Measurements from ENCODE around the gene SUSD1.

The SUSD1 gene

GRCh38 chr9:112042244-112042638 lies 132.9 kb downstream of the SUSD1 start:
- no peak for TF ChIP-seq EGR1 (IDR thresholded peaks at IDR 0.05)
- TF ChIP-seq ZBTB7A (IDR thresholded peaks at IDR 0.05; ENCODE audit: low read depth): no peak
- TF ChIP-seq YY1 (IDR thresholded peaks at IDR 0.05; ENCODE audit: low read depth): no peak
- no peak for TF ChIP-seq TCF12 (IDR thresholded peaks at IDR 0.05; ENCODE audit: low read depth)
- no peak for TF ChIP-seq FOXM1 (IDR thresholded peaks at IDR 0.05; ENCODE audit: borderline replicate concordance, low read depth)
- TF ChIP-seq CEBPB (IDR thresholded peaks at IDR 0.05): no peak
- no peak for TF ChIP-seq RAD21 (IDR thresholded peaks at IDR 0.05; ENCODE audit: low read depth)
- no peak for TF ChIP-seq CREB1 (IDR thresholded peaks at IDR 0.05; ENCODE audit: low read depth)

- TF ChIP-seq EGR1 (IDR thresholded peaks at IDR 0.05) (peak; percentile 79), CEBPB (IDR thresholded peaks at IDR 0.05) (peak; percentile 59; the same call in 1 of the 2 replicates), TCF12 (IDR thresholded peaks at IDR 0.05; ENCODE audit: low read depth) (peak; percentile 100), EP300 (IDR thresholded peaks at IDR 0.05; ENCODE audit: borderline replicate concordance) (peak; percentile 100), CREB1 (IDR thresholded peaks at IDR 0.05; ENCODE audit: low read depth) (peak; percentile 56; the same call in 1 of the 2 replicates), TEAD4 (IDR thresholded peaks at IDR 0.05) (peak; percentile 100), MAX (IDR thresholded peaks at IDR 0.05) (peak; percentile 73; the same call in 1 of the 2 replicates), ZBTB7A (IDR thresholded peaks at IDR 0.05; ENCODE audit: low read depth) (no peak), RAD21 (IDR thresholded peaks at IDR 0.05; ENCODE audit: low read depth) (no peak; the same call in none of the 2 replicates), YY1 (IDR thresholded peaks at IDR 0.05; ENCODE audit: low read depth) (peak; percentile 63), USF1 (IDR thresholded peaks at IDR 0.05) (no peak), NFIC (IDR thresholded peaks at IDR 0.05) (peak; percentile 96), TAF1 (IDR thresholded peaks at IDR 0.05; ENCODE audit: low read depth) (no peak), FOXM1 (IDR thresholded peaks at IDR 0.05; ENCODE audit: borderline replicate concordance, low read depth) (peak; percentile 98), REST (IDR thresholded peaks at IDR 0.05; ENCODE audit: low read depth) (no peak)
These were observed 133.4 kb downstream of the SUSD1 start for GRCh38 chr9:112041536-112042243.

- TF ChIP-seq NFIC (IDR thresholded peaks at IDR 0.05) (no peak), REST (IDR thresholded peaks at IDR 0.05; ENCODE audit: low read depth) (no peak), TAF1 (IDR thresholded peaks at IDR 0.05; ENCODE audit: low read depth) (no peak), RAD21 (IDR thresholded peaks at IDR 0.05; ENCODE audit: low read depth) (no peak)
These were observed 133.9 kb downstream of the SUSD1 start for GRCh38 chr9:112041199-112041535.

- TF ChIP-seq EGR1 (IDR thresholded peaks at IDR 0.05) (no peak), TAF1 (IDR thresholded peaks at IDR 0.05; ENCODE audit: low read depth) (no peak), YY1 (IDR thresholded peaks at IDR 0.05; ENCODE audit: low read depth) (no peak), ZBTB7A (IDR thresholded peaks at IDR 0.05; ENCODE audit: low read depth) (no peak), MAX (IDR thresholded peaks at IDR 0.05) (no peak), USF1 (IDR thresholded peaks at IDR 0.05) (no peak), NFIC (IDR thresholded peaks at IDR 0.05) (no peak), CREB1 (IDR thresholded peaks at IDR 0.05; ENCODE audit: low read depth) (no peak)
These were observed 137.1 kb downstream of the SUSD1 start for GRCh38 chr9:112038017-112038408.

GRCh38 chr9:112037281-112038016 lies 137.6 kb downstream of the SUSD1 start:
- peak; percentile 79 for TF ChIP-seq EP300 (IDR thresholded peaks at IDR 0.05; ENCODE audit: borderline replicate concordance)
- peak; percentile 52; the same call in 1 of the 2 replicates for TF ChIP-seq TCF12 (IDR thresholded peaks at IDR 0.05; ENCODE audit: low read depth)
- no peak for TF ChIP-seq MAX (IDR thresholded peaks at IDR 0.05)
- no peak for TF ChIP-seq TAF1 (IDR thresholded peaks at IDR 0.05; ENCODE audit: low read depth)
- TF ChIP-seq REST (IDR thresholded peaks at IDR 0.05; ENCODE audit: low read depth): no peak
- TF ChIP-seq EGR1 (IDR thresholded peaks at IDR 0.05): no peak
- no peak for TF ChIP-seq RAD21 (IDR thresholded peaks at IDR 0.05; ENCODE audit: low read depth)
- TF ChIP-seq FOXM1 (IDR thresholded peaks at IDR 0.05; ENCODE audit: borderline replicate concordance, low read depth): peak; percentile 71; the same call in 1 of the 2 replicates
- TF ChIP-seq ZBTB7A (IDR thresholded peaks at IDR 0.05; ENCODE audit: low read depth): no peak
- TF ChIP-seq NFIC (IDR thresholded peaks at IDR 0.05): peak; percentile 32
- no peak for TF ChIP-seq YY1 (IDR thresholded peaks at IDR 0.05; ENCODE audit: low read depth)
- TF ChIP-seq USF1 (IDR thresholded peaks at IDR 0.05): no peak
- TF ChIP-seq CEBPB (IDR thresholded peaks at IDR 0.05): no peak
- TF ChIP-seq TEAD4 (IDR thresholded peaks at IDR 0.05): peak; percentile 86
- TF ChIP-seq CREB1 (IDR thresholded peaks at IDR 0.05; ENCODE audit: low read depth): no peak
